NCI-H128 (cell line): ENCODE data around the gene ANKRD26.

Source experiments
- DNase-seq: peaks from one replicate; lab custom pipeline; 2025; ENCODE audit not compliant: unreplicated experiment; lab: John Stamatoyannopoulos, UW

Gene ANKRD26

DNA sequence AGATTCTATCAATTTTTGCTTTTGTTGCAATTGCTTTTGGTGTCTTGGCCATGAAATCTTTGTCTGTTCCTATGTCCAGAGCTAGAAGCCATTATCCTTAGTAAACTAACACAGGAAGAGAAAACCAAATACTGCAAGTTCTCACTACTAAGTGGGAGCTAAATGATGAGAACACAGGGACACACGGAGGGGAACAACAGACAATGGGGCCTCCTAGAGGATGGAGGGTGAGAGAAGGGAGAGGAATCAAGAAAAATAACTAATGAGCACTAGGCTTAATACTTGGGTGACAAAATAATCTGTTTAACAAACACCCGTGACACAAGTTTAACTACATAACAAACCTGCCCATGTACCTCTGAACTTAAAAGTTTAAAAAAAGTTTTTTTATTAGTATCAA lies 78.2 kb downstream of the ANKRD26 start:
- no peak for DNase-seq

GRCh38 chr10:27020243-27020642 lies 80.1 kb downstream of the ANKRD26 start:
- DNase-seq, result no peak

GRCh38 chr10:27019827-27020226 lies 80.5 kb downstream of the ANKRD26 start:
- DNase-seq, result no peak

DNA sequence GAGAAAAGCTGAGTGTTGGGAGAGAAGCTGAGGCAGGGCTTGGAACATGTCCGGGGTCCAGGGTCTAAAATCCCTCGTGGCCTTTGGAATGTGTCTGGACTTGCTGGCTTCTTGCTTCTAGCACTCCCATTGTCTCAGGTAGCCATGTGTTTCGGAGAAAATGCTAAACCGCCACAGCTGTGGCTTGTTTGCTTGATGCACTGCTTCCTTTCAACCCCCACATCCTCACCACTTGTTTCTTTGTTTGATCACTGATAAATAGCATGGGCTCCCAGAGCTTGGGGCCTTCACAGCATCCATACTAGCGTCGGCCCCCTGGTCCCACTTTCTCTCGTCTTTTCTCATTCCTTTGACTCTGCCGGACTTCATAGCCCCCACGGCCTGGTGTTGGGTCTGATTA lies 102.7 kb downstream of the ANKRD26 start:
- no peak for DNase-seq

DNA sequence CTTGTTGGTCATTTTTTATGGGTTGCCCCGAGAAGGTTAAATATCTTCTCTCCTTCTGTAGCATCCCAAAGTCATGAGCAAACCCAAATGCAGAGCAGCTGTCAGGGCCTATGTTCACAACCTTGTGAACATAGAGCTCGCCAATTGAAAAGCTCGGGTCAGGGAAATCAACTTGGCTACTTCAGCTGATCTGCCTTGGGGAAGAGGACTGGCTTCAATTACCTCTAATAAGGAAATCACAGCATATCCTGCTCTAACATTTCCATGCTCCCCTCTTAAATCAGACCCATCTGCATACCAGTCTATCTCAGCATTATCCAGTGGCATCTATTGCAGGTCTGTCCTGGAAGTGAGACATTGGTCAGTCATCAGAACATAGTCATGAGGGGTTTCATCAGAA lies 105.6 kb downstream of the ANKRD26 start:
- DNase-seq, result no peak

DNA sequence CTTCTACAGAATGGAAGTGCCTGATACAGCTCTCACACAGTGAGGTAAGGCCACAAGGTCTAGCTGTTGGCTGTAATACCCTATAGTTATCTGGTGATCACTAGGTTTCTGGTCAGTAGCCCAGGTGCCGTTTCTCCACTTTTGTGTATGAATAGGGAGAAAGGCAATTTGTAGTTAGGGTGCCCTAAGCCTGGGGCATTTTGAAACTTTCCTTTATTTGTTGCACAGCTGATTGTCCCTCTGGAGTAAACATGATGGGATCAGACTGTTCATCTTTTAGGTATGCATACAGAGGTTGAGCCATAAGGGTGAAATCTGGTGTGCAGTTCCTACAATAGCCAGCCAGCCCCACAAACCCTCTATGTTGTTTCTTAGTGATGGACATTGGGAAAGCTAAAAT lies 112.4 kb downstream of the ANKRD26 start:
- no peak for DNase-seq

DNA sequence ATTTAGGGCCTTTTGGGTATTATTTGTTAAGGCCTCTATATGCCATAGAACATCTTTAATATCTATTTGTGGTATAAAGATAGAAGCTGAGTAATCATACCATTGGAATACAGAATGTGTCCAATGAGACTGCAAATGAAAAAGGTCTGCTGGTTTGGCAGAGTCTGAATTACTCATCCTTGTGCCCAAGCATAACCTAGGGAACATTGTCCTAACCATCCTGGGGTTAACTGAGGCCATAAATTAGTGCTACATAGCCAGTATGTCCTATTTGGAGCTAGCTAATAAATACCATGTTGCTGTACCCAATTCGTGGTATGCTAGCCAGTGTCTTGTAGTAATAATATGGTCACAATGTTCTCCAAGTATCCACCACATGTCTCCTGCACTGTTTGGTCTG lies 117.1 kb downstream of the ANKRD26 start:
- DNase-seq, result no peak

- no peak for DNase-seq
These were observed 118.2 kb downstream of the ANKRD26 start for GRCh38 chr10:26982058-26982457.

- DNase-seq, result no peak
These were observed 119.0 kb downstream of the ANKRD26 start for GRCh38 chr10:26981232-26981824.

GRCh38 chr10:26978519-26978918 lies 121.8 kb downstream of the ANKRD26 start:
- no peak for DNase-seq

- DNase-seq, result no peak
These were observed 122.7 kb downstream of the ANKRD26 start for GRCh38 chr10:26977635-26978034.

DNA sequence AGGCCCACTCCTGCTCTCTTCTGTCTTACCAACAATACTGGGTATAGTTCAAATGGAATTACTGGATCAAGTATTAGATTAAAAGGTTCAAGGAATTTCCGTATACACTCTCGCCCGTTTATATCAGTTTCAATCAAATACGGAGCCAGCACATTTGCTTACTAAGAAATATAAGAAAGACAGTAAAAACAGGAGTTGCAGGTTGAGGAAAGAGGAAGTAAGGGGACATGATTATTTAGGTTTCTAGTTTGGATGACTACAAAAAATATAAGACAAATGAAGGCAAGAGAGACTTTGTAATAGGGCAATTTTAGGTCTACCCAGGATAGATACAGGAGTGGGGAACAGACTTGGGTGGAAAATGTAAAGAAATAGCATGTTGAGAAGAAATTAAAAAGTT lies 129.6 kb downstream of the ANKRD26 start:
- DNase-seq, result no peak

DNA sequence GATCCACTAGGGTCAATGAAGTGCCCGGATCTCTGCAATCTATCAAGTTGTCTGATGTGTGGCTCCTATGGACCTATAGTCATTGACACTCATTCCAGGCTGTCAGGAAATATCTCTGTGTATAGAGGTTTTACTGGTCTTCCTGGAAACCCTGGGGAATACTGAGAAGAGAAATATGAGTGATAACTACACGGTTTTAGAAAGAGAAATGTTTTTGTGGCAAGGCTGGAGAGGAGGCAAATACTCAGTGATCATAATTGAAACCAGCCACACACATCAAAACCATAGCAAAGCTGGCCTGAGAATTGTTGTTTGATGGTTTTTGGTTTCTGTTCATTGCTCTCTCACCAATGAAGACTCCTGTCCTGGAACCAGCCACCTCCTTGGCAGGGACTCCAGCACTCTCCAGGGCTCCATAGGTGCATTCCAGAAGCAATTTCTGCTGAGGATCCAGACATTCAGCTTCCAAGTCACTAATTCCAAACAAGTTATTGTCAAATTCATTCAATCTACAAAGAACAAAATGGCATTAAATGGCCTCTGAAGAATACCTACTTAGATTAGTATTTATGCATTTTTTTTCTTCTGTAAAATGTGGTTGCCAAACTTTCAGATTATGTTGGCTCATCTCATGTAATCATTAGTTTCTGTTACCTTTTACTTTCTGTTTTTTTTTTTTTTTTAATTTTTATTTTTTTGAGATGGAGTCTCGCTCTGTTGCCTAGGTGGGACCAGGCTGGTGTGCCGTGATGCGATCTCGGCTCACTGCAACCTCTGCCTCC lies 131.0 kb downstream of the ANKRD26 start:
- no peak for DNase-seq

GRCh38 chr10:26962835-26963234 lies 137.5 kb downstream of the ANKRD26 start:
- DNase-seq, result no peak

DNA sequence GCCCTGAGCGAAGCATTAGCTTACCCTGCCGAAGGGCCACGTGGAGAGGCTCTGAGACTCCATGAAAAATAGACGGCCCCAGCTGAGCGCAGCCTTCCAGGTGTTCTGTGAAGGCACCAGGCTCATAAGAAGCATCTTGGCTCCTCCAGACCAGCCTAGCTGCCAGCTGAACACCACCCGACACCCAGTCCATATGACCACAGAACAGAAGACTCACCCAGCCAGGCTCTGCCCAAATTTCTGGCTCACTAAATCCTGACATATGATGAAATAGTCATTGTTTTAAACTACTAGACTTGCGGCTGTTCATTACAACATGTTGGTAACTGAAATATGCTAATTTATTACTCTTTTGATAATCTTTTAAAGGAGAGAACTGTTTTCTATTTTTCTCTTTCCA lies 140.0 kb downstream of the ANKRD26 start:
- DNase-seq, result no peak

- no peak for DNase-seq
These were observed 140.5 kb downstream of the ANKRD26 start for GRCh38 chr10:26959841-26960240.
